ENCODE data around the gene RIPOR3.
"Not testable (repeated sequence)": the region's sequence is repeated elsewhere in the genome, so short reads cannot be mapped to it uniquely, and the experiment has no call there.

Gene RIPOR3

GRCh38 chr20:50628853-50629669 lies 62.3 kb downstream of the RIPOR3 start:
- no peak overlapping the region for H3K4me3 ChIP-seq (replicated peaks; ENCODE audit: low read depth, low read length)
- no peak for TF ChIP-seq CTCF (IDR thresholded peaks at IDR 0.05; ENCODE audit: low read depth, low read length, missing control alignments)
- DNase-seq (ENCODE audit: extremely low read depth, low read depth): no peak

- DNase-seq (ENCODE audit: extremely low read depth, low read depth): no peak
- H3K4me3 ChIP-seq (replicated peaks; ENCODE audit: low read depth, low read length): no peak overlapping the region
- TF ChIP-seq CTCF (IDR thresholded peaks at IDR 0.05; ENCODE audit: low read depth, low read length, missing control alignments): no peak
Measured at GRCh38 chr20:50628332-50628731, 63.0 kb downstream of the RIPOR3 start.

GRCh38 chr20:50627747-50628146 lies 63.6 kb downstream of the RIPOR3 start:
- H3K4me3 ChIP-seq (replicated peaks; ENCODE audit: low read depth, low read length): no peak overlapping the region
- no peak for DNase-seq (ENCODE audit: extremely low read depth, low read depth)

GRCh38 chr20:50625986-50626677 lies 65.2 kb downstream of the RIPOR3 start:
- TF ChIP-seq CTCF (IDR thresholded peaks at IDR 0.05; ENCODE audit: low read depth, low read length, missing control alignments): peak; percentile 74
- no peak for DNase-seq (ENCODE audit: extremely low read depth, low read depth)
- no peak overlapping the region for H3K4me3 ChIP-seq (replicated peaks; ENCODE audit: low read depth, low read length)

More at GRCh38 chr20:50627747-50628146, 63.6 kb downstream of the RIPOR3 start:
- TF ChIP-seq CTCF (IDR thresholded peaks at IDR 0.05; ENCODE audit: low read depth, low read length, missing control alignments): no peak

- no peak for DNase-seq (ENCODE audit: extremely low read depth, low read depth)
- no peak overlapping the region for H3K4me3 ChIP-seq (replicated peaks; ENCODE audit: low read depth, low read length)
- TF ChIP-seq CTCF (IDR thresholded peaks at IDR 0.05; ENCODE audit: low read depth, low read length, missing control alignments): no peak
Measured at GRCh38 chr20:50624351-50625016, 66.9 kb downstream of the RIPOR3 start.

- DNase-seq (ENCODE audit: extremely low read depth, low read depth): no peak
- no peak for TF ChIP-seq CTCF (IDR thresholded peaks at IDR 0.05; ENCODE audit: low read depth, low read length, missing control alignments)
- H3K4me3 ChIP-seq (replicated peaks; ENCODE audit: low read depth, low read length): no peak overlapping the region
Measured at GRCh38 chr20:50621068-50621665, 70.2 kb downstream of the RIPOR3 start.

GRCh38 chr20:50620459-50620858 lies 70.9 kb downstream of the RIPOR3 start:
- H3K4me3 ChIP-seq (replicated peaks; ENCODE audit: low read depth, low read length); DNase-seq (ENCODE audit: extremely low read depth, low read depth): not testable (repeated sequence)

All from HFF-Myc (cell line).